ENCODE results near the gene RIGI.

DNA sequence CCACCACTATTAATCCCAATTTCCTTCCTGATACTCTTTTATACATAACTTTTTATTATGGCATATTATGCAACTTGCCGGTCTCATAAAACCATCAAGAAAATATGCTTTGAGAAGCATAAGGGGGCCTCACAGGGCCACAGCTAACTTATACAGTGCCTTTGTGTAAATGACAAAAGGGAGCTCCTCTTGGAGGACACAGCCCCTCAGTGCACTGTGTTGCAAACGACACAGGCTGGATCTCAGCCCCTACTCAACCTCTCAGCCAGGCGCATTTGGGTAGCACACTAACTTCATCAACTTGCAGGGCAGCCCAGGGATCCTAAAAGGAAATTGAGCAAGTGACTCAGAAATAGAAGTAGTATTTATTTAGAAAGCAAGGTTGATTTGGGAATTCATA is 35.4 kb downstream of the RIGI start:
- no peak for TF ChIP-seq CTCF (IDR thresholded peaks at IDR 0.05)
- no peak for TF ChIP-seq POLR2A (IDR thresholded peaks at IDR 0.05)

Data from body of pancreas (tissue), 4 donors.